RPMI7951 (cell line): ENCODE measurements around the gene CNR2. TPM values are rescaled to one million over a fixed set of nuclear protein-coding genes. Genes with fewer than 3 reads are reported as not detected.
"Not testable (repeated sequence)": the region's sequence is repeated elsewhere in the genome, so short reads cannot be mapped to it uniquely, and the experiment has no call there.

Experiments
- DNase-seq: peaks from one replicate; pipeline ENCODE4 v3.0.0-alpha.2; 2012; ENCODE audit warnings: low read depth
- total RNA-seq: library from RNA; depleted of rRNA; stranded (reverse); fragments of >200 nt; shearing (Covaris generic); gene quantifications from 2 replicates; pipeline ENCODE4 v1.2.3, GENCODE V29; 2014; rRNA removed

CNR2 gene
- total RNA-seq, 1 experiment from 2014 or later = not detected

- DNase-seq = no peak
Observed at GRCh38 chr1:23836037-23836436, 77.1 kb downstream of the CNR2 start.

GRCh38 chr1:23834156-23834555 is 79.0 kb downstream of the CNR2 start:
- not testable (repeated sequence) for DNase-seq

GRCh38 chr1:23827717-23828116 is 85.4 kb downstream of the CNR2 start:
- DNase-seq = no peak

GRCh38 chr1:23826590-23826989 is 86.6 kb downstream of the CNR2 start:
- DNase-seq = not testable (repeated sequence)

- DNase-seq = no peak
Observed at GRCh38 chr1:23825762-23826522, 87.2 kb downstream of the CNR2 start.

GRCh38 chr1:23825076-23825761 is 87.9 kb downstream of the CNR2 start, which contains the start of gene HMGCL:
TSS of gene HMGCL (minus strand) at chr1:23825429. CDS start at chr1:23825415, 14 bp downstream.
- peak; percentile 89 for DNase-seq

- no peak for DNase-seq
Observed at GRCh38 chr1:23824711-23825075, 88.5 kb downstream of the CNR2 start.

- no peak for DNase-seq
Observed at GRCh38 chr1:23823767-23824166, 89.4 kb downstream of the CNR2 start.

Other genes with a start within 250 kb of the CNR2 start
- 1,145 and 1,398 TPM in 2 replicates for gene RPL11, start 221.6 kb downstream of the CNR2 start, total RNA-seq
- 48.9 and 57.0 TPM in 2 replicates for gene ELOA, start 169.9 kb downstream of the CNR2 start, total RNA-seq
- 42.3 and 47.0 TPM in 2 replicates for gene PITHD1, start 134.9 kb downstream of the CNR2 start, total RNA-seq
- 62.6 and 74.3 TPM in 2 replicates for gene LYPLA2, start 122.2 kb downstream of the CNR2 start, total RNA-seq
- 58.3 and 67.8 TPM in 2 replicates for gene GALE, start 112.6 kb downstream of the CNR2 start, total RNA-seq
- gene HMGCL, start 87.9 kb downstream of the CNR2 start, total RNA-seq = 40.7 and 45.7 TPM in 2 replicates
- gene FUCA1, start 45.1 kb downstream of the CNR2 start, total RNA-seq = 38.8 and 40.9 TPM in 2 replicates
- gene PNRC2, start 46.5 kb upstream of the CNR2 start, total RNA-seq = 111 and 115 TPM in 2 replicates
- gene SRSF10, start 67.0 kb upstream of the CNR2 start, total RNA-seq = 99.5 and 107 TPM in 2 replicates
- gene MYOM3, start 198.8 kb upstream of the CNR2 start, total RNA-seq = under 0.01 and 0.12 TPM in 2 replicates
- gene IL22RA1, start 229.8 kb upstream of the CNR2 start, total RNA-seq = 1.6 and 2.3 TPM in 2 replicates